ENCODE measurements around the gene BCL11B.

Gene BCL11B

DNA sequence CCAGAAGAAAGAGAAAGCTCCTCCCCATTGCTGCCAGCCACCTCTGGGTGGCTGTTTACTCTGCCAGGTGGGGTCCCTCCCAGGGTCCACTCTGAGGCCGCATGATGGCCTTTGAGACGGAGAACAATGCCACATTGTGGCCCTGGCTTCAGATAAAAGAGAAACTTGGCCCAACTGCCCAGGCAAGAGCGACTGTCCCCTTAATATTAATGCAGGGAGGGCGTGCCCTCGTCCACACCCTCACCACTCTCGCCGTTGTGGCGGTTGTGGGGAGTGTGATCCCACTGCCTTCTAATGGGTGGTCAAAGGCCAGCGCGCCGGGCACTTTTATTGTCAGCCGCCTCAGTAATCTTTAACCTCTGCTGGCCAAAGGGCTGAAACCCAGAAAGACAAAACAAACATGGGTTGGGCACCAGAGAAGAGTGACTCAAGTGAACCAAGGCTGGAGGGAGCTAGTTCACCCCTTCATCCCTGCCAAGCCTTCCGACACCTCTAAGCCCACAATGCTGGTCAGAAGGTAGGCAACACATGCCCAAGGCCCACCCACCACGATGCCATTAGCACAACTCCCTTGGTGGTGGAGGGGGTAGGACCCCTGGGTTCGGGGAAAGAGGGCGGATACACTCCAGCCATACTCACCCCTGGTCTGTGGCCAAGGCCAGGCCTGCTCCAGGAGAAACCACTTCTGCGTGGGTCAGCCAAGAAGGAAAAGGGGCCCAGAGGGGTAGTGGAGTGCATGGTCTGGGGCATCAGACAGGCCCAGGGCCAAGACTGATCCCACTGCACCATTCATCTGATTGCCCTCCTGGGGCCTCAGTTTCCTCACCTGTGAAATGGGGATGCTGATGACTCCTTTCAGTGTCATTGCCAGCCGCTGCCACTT lies 44.5 kb upstream of the BCL11B start:
- Histone ChIP-seq H2BK15ac (ENCODE audit: low read depth, poor library complexity, severe bottlenecking) (no peak overlapping the region), H2BK120ac (ENCODE audit: low read depth, low read length) (no peak overlapping the region)
- WGBS: 87% methylated on average over 17 of the region's 18 CpGs

DNA sequence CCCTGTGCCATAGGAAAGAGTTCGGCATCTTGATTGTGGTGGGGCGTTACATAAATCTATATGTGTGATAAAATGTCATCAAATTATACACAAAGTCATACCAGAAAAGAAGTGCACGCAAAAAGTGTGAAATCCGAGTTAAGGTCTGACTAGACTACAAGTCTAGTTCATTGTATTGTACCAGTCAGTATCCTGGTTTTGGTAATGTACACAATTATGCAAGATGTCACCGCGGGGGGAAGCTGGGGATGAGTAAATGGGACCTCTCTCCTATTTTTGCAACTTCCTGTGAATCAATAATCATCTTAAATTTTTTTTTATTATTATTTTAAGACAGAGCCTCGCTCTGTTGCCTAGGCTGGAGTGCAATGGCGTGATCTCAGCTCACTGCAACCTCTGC lies 43.2 kb upstream of the BCL11B start:
- no peak overlapping the region for H3K18ac ChIP-seq (ENCODE audit: low read depth in 1 of 2, low read length in 2 of 2)
- H3K14ac ChIP-seq (ENCODE audit: low read length in 2 of 2): no peak overlapping the region
- DNase-seq: no peak
- no peak overlapping the region for H3K9ac ChIP-seq (ENCODE audit: low read length)
- no peak overlapping the region for H3K27ac ChIP-seq (ENCODE audit: low read length, poor library complexity, severe bottlenecking)
- H4K8ac ChIP-seq (ENCODE audit: low read length): no peak overlapping the region
- H2BK5ac ChIP-seq (ENCODE audit: low read depth, low read length, poor library complexity, severe bottlenecking): no peak overlapping the region
- no peak overlapping the region for H4K91ac ChIP-seq (ENCODE audit: low read length)
- H3K79me1 ChIP-seq (replicated peaks; ENCODE audit: low read length, poor library complexity, severe bottlenecking): no peaks in the 10 kb centered on the region
- H2BK15ac ChIP-seq (ENCODE audit: low read depth, poor library complexity, severe bottlenecking): no peak overlapping the region
- H3K27me3 ChIP-seq (ENCODE audit: control insufficient read depth in 1 of 2, insufficient read depth in 1 of 2, low read length in 2 of 2): peaks cover 4 to 8% of the 10 kb centered on the region in 2 experiments
- H2AK5ac ChIP-seq (ENCODE audit: low read length, severe bottlenecking): no peak overlapping the region
- H2BK120ac ChIP-seq (ENCODE audit: low read depth, low read length): no peak overlapping the region
- no peak overlapping the region for H2AFZ ChIP-seq (ENCODE audit: low read depth, low read length)
- 59% methylated on average over 3 of the region's 8 CpGs for WGBS
- no peak overlapping the region for H3K4me2 ChIP-seq (ENCODE audit: low read length, poor library complexity, severe bottlenecking)
- H3K4me1 ChIP-seq (ENCODE audit: control insufficient read depth, insufficient read depth, low read depth, low read length): peaks cover 6% of the 10 kb centered on the region
- H3K9me3 ChIP-seq (ENCODE audit: control insufficient read depth, low read length): no peaks in the 10 kb centered on the region
- no peaks in the 10 kb centered on the region for H3K36me3 ChIP-seq (ENCODE audit: control insufficient read depth in 1 of 2, insufficient read depth in 2 of 2, low read depth in 1 of 2, low read length in 2 of 2)
- H2BK12ac ChIP-seq (ENCODE audit: low read length in 2 of 2): no peak overlapping the region
- H3K4ac ChIP-seq (ENCODE audit: low read depth in 1 of 2, low read length in 2 of 2): no peak overlapping the region
- H3K4me3 ChIP-seq (ENCODE audit: insufficient read depth in 1 of 2, low read depth in 1 of 2, low read length in 2 of 2): no peak overlapping the region
- no peak overlapping the region for H3K23ac ChIP-seq (ENCODE audit: low read length in 2 of 2)

More for the DNA sequence above, 44.5 kb upstream of the BCL11B start:
- H3K9ac ChIP-seq (ENCODE audit: low read length): no peak overlapping the region
- H3K9me3 ChIP-seq (ENCODE audit: control insufficient read depth, low read length): no peaks in the 10 kb centered on the region
- H4K91ac ChIP-seq (ENCODE audit: low read length): no peak overlapping the region
- H3K4me2 ChIP-seq (ENCODE audit: low read length, poor library complexity, severe bottlenecking): no peak overlapping the region
- H3K27me3 ChIP-seq (ENCODE audit: control insufficient read depth in 1 of 2, insufficient read depth in 1 of 2, low read length in 2 of 2): peaks cover 4 to 8% of the 10 kb centered on the region in 2 experiments
- H3K4me3 ChIP-seq (ENCODE audit: insufficient read depth in 1 of 2, low read depth in 1 of 2, low read length in 2 of 2): no peak overlapping the region
- no peak overlapping the region for H3K4ac ChIP-seq (ENCODE audit: low read depth in 1 of 2, low read length in 2 of 2)
- H3K18ac ChIP-seq (ENCODE audit: low read depth in 1 of 2, low read length in 2 of 2): no peak overlapping the region
- no peak overlapping the region for H3K23ac ChIP-seq (ENCODE audit: low read length in 2 of 2)
- H2BK5ac ChIP-seq (ENCODE audit: low read depth, low read length, poor library complexity, severe bottlenecking): no peak overlapping the region
- no peak overlapping the region for H2AK5ac ChIP-seq (ENCODE audit: low read length, severe bottlenecking)
- DNase-seq: no peak
- H3K4me1 ChIP-seq (ENCODE audit: control insufficient read depth, insufficient read depth, low read depth, low read length): peaks cover 6% of the 10 kb centered on the region
- no peaks in the 10 kb centered on the region for H3K36me3 ChIP-seq (ENCODE audit: control insufficient read depth in 1 of 2, insufficient read depth in 2 of 2, low read depth in 1 of 2, low read length in 2 of 2)
- H2BK12ac ChIP-seq (ENCODE audit: low read length in 2 of 2): no peak overlapping the region
- H3K27ac ChIP-seq (ENCODE audit: low read length, poor library complexity, severe bottlenecking): no peak overlapping the region
- no peak overlapping the region for H4K8ac ChIP-seq (ENCODE audit: low read length)
- H3K14ac ChIP-seq (ENCODE audit: low read length in 2 of 2): no peak overlapping the region
- no peaks in the 10 kb centered on the region for H3K79me1 ChIP-seq (replicated peaks; ENCODE audit: low read length, poor library complexity, severe bottlenecking)
- H2AFZ ChIP-seq (ENCODE audit: low read depth, low read length): no peak overlapping the region

GRCh38 chr14:99314623-99315022 lies 42.6 kb upstream of the BCL11B start:
- Histone ChIP-seq H3K23ac (ENCODE audit: low read length in 2 of 2) (no peak overlapping the region), H3K27ac (ENCODE audit: low read length, poor library complexity, severe bottlenecking) (no peak overlapping the region), H3K9ac (ENCODE audit: low read length) (no peak overlapping the region), H2BK15ac (ENCODE audit: low read depth, poor library complexity, severe bottlenecking) (no peak overlapping the region), H3K4me3 (ENCODE audit: insufficient read depth in 1 of 2, low read depth in 1 of 2, low read length in 2 of 2) (no peak overlapping the region), H2AK5ac (ENCODE audit: low read length, severe bottlenecking) (no peak overlapping the region), H4K8ac (ENCODE audit: low read length) (no peak overlapping the region), H3K79me1 (replicated peaks; ENCODE audit: low read length, poor library complexity, severe bottlenecking) (no peaks in the 10 kb centered on the region), H3K4me2 (ENCODE audit: low read length, poor library complexity, severe bottlenecking) (no peak overlapping the region), H3K14ac (ENCODE audit: low read length in 2 of 2) (no peak overlapping the region), H3K4me1 (ENCODE audit: control insufficient read depth, insufficient read depth, low read depth, low read length) (peaks cover 4% of the 10 kb centered on the region), H2BK12ac (ENCODE audit: low read length in 2 of 2) (no peak overlapping the region), H2BK120ac (ENCODE audit: low read depth, low read length) (no peak overlapping the region), H3K36me3 (ENCODE audit: control insufficient read depth in 1 of 2, insufficient read depth in 2 of 2, low read depth in 1 of 2, low read length in 2 of 2) (no peaks in the 10 kb centered on the region), H3K18ac (ENCODE audit: low read depth in 1 of 2, low read length in 2 of 2) (no peak overlapping the region), H4K91ac (ENCODE audit: low read length) (no peak overlapping the region), H2BK5ac (ENCODE audit: low read depth, low read length, poor library complexity, severe bottlenecking) (no peak overlapping the region), H3K27me3 (ENCODE audit: control insufficient read depth in 1 of 2, insufficient read depth in 1 of 2, low read length in 2 of 2) (peaks cover 4 to 8% of the 10 kb centered on the region in 2 experiments), H2AFZ (ENCODE audit: low read depth, low read length) (no peak overlapping the region), H3K4ac (ENCODE audit: low read depth in 1 of 2, low read length in 2 of 2) (no peak overlapping the region), H3K9me3 (ENCODE audit: control insufficient read depth, low read length) (no peaks in the 10 kb centered on the region)
- 71% methylated on average over 9 of the region's 9 CpGs for WGBS
- DNase-seq: no peak

GRCh38 chr14:99313234-99313633 lies 41.2 kb upstream of the BCL11B start:
- peaks cover 3 to 6% of the 10 kb centered on the region in 2 experiments for H3K27me3 ChIP-seq (ENCODE audit: control insufficient read depth in 1 of 2, insufficient read depth in 1 of 2, low read length in 2 of 2)
- no peak overlapping the region for H3K4me2 ChIP-seq (ENCODE audit: low read length, poor library complexity, severe bottlenecking)
- no peak overlapping the region for H3K9ac ChIP-seq (ENCODE audit: low read length)
- DNase-seq: no peak
- H2BK15ac ChIP-seq (ENCODE audit: low read depth, poor library complexity, severe bottlenecking): no peak overlapping the region
- H3K4me3 ChIP-seq (ENCODE audit: insufficient read depth in 1 of 2, low read depth in 1 of 2, low read length in 2 of 2): no peak overlapping the region
- H3K4ac ChIP-seq (ENCODE audit: low read depth in 1 of 2, low read length in 2 of 2): no peak overlapping the region
- H2BK5ac ChIP-seq (ENCODE audit: low read depth, low read length, poor library complexity, severe bottlenecking): no peak overlapping the region
- WGBS: 84% methylated on average over 1 of the region's 1 CpG
- no peak overlapping the region for H3K18ac ChIP-seq (ENCODE audit: low read depth in 1 of 2, low read length in 2 of 2)
- H2BK120ac ChIP-seq (ENCODE audit: low read depth, low read length): no peak overlapping the region
- H4K8ac ChIP-seq (ENCODE audit: low read length): no peak overlapping the region
- H3K36me3 ChIP-seq (ENCODE audit: control insufficient read depth in 1 of 2, insufficient read depth in 2 of 2, low read depth in 1 of 2, low read length in 2 of 2): no peaks in the 10 kb centered on the region
- H2AFZ ChIP-seq (ENCODE audit: low read depth, low read length): no peak overlapping the region
- peaks cover 2% of the 10 kb centered on the region for H3K4me1 ChIP-seq (ENCODE audit: control insufficient read depth, insufficient read depth, low read depth, low read length)
- no peak overlapping the region for H3K14ac ChIP-seq (ENCODE audit: low read length in 2 of 2)
- H2BK12ac ChIP-seq (ENCODE audit: low read length in 2 of 2): no peak overlapping the region
- no peaks in the 10 kb centered on the region for H3K9me3 ChIP-seq (ENCODE audit: control insufficient read depth, low read length)
- no peak overlapping the region for H3K27ac ChIP-seq (ENCODE audit: low read length, poor library complexity, severe bottlenecking)
- H4K91ac ChIP-seq (ENCODE audit: low read length): no peak overlapping the region
- H3K79me1 ChIP-seq (replicated peaks; ENCODE audit: low read length, poor library complexity, severe bottlenecking): no peaks in the 10 kb centered on the region
- no peak overlapping the region for H2AK5ac ChIP-seq (ENCODE audit: low read length, severe bottlenecking)
- no peak overlapping the region for H3K23ac ChIP-seq (ENCODE audit: low read length in 2 of 2)

All from mesenchymal stem cell (in vitro differentiated cells and primary cell).